ENCODE results near the gene FAM110C. TPM values are rescaled to one million over a fixed set of nuclear protein-coding genes. Genes with fewer than 3 reads are reported as not detected.
A peak's percentile ranks its signal among the peaks of the same experiment; 100 is the strongest.

Gene FAM110C
- total and polyA plus RNA-seq, 8 donors = 6.9 to 22.4 (median 11.0) TPM

DNA sequence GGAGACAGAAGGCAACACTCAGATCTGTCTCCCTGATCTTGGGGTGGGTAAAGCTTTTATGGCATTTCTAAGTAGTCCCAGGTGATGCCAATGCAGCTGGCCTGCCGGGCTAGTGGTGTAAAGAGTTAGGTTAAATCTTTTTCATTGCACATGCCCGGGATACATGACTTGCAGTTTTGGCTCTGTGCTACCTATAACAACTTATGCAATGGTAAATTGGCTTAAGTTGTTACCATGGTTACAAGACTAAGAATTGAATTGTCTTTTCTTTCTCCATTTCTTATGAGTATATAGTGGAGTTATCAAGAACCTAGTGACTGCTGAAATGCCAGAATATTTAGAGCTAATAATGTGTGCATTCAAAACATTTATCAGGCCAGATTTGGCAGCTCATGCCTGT, 5.3 kb upstream of the FAM110C start:
- H3K36me3 ChIP-seq = no peaks in the 10 kb centered on the region
- WGBS, 2 donors = 73 to 84% methylated on average over 2 of the region's 2 CpGs
- no peak overlapping the region for H3K4me3 ChIP-seq
- TF ChIP-seq, protein P1, sequence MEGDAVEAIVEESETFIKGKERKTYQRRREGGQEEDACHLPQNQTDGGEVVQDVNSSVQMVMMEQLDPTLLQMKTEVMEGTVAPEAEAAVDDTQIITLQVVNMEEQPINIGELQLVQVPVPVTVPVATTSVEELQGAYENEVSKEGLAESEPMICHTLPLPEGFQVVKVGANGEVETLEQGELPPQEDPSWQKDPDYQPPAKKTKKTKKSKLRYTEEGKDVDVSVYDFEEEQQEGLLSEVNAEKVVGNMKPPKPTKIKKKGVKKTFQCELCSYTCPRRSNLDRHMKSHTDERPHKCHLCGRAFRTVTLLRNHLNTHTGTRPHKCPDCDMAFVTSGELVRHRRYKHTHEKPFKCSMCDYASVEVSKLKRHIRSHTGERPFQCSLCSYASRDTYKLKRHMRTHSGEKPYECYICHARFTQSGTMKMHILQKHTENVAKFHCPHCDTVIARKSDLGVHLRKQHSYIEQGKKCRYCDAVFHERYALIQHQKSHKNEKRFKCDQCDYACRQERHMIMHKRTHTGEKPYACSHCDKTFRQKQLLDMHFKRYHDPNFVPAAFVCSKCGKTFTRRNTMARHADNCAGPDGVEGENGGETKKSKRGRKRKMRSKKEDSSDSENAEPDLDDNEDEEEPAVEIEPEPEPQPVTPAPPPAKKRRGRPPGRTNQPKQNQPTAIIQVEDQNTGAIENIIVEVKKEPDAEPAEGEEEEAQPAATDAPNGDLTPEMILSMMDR (IDR thresholded peaks at IDR 0.05) = no peak
- no peaks in the 10 kb centered on the region for H3K9me3 ChIP-seq
- H3K27me3 ChIP-seq = no peaks in the 10 kb centered on the region
- peaks cover 0 to 9% (median 3%) of the 10 kb centered on the region in 3 donors for H3K4me1 ChIP-seq
- no peak for ATAC-seq
- H3K27ac ChIP-seq = no peak overlapping the region
- intact Hi-C loops (cut with DNase I) = no loop called here
- no peak for FAIRE-seq
- no peak for DNase-seq

DNA sequence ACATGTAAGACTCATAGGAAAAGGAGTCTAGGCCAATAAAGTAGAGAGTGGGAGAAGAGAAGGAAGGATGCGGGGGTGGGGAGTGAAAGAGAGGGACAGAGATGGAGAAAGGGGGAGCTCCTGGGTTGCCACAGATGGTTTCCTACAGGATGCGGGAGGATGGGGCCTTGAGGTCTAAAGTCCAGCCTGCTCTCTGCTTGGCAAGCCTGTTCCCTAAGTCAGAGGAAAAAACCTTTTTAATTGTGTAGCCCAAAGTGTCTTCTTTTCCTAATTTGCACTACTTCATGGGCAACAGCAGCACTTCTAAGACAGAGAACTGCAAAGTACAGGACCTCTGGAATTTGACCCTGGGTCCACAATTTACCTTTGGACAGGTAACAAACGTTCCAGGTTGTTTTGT, 1.4 kb upstream of the FAM110C start:
- FAIRE-seq (no peak), DNase-seq (peak in 1 of 6 donors; percentile 25), ATAC-seq (no peak)
- Histone ChIP-seq H3K27ac (peak overlapping the region; percentile 88 to 97 (median 94)), H3K9me3 (no peaks in the 10 kb centered on the region), H3K4me3 (peak overlapping the region in 2 of 4 donors; percentile 71 to 90), H3K27me3 (no peaks in the 10 kb centered on the region), H3K4me1 (peaks cover 0 to 16% (median 8%) of the 10 kb centered on the region in 3 donors), H3K36me3 (no peaks in the 10 kb centered on the region)
- TF ChIP-seq, protein P1 (IDR thresholded peaks at IDR 0.05) = no peak
- 30 to 33% methylated on average over 3 of the region's 3 CpGs for WGBS, 2 donors
- intact Hi-C loops (cut with DNase I) = no loop called here

DNA sequence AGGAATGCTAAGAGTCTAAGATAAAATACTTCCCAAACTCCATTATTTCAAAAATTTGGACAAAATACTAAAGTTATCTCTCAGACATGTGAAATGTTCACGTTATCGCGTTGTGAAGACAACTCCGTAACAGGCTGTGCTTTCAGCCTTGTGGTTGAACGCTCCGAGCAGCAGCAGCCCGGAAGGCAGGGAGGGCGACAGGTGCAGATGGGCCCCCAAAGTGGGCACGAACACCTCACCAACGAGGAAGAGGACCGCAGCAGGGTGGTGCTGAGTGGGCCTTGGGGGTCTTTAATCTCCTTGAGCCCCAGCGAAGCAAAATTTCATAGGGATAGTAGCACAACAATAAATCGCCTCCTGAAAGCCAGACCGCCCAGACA, 1.0 kb upstream of the FAM110C start:
- H3K4me3 ChIP-seq = peak overlapping the region; percentile 19 to 90 (median 74)

DNA sequence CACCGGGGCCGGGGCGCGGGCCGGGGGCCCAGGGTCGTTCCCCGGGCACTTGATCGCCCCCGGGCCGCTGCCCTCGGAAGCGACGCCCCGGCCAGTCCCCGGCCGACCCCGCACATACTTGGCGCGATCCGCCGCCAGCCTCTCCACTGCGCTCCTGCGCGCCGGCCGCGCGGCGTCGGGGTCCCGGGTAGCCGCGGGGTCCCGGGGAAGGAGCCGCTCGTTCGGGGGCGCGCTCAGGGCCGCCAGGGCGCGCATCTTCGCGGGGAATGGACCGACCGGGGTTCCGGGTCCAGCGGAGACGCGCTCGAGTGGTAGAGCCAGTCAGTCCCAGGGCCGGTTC, 204 bp downstream of the FAM110C start:
- WGBS, 2 donors = 0 to 1% methylated on average over 44 to 52 of the region's 52 CpGs
- FAIRE-seq (no peak), ATAC-seq (peak in 2 of 4 donors; percentile 4 to 11)

More for the DNA sequence above, 1.0 kb upstream of the FAM110C start:
- H3K9me3 ChIP-seq = no peaks in the 10 kb centered on the region
- H3K36me3 ChIP-seq = no peaks in the 10 kb centered on the region
- TF ChIP-seq, protein P1 (IDR thresholded peaks at IDR 0.05) = no peak
- ATAC-seq = no peak
- DNase-seq = peak in 2 of 6 donors; percentile 34 to 50
- intact Hi-C loops (cut with DNase I) = no loop called here
- peaks cover 0 to 20% (median 12%) of the 10 kb centered on the region in 3 donors for H3K4me1 ChIP-seq
- FAIRE-seq = no peak
- WGBS, 2 donors = 24 to 31% methylated on average over 14 of the region's 14 CpGs
- H3K27me3 ChIP-seq = no peaks in the 10 kb centered on the region
- H3K27ac ChIP-seq = peak overlapping the region; percentile 88 to 97 (median 94)

More for the DNA sequence above, 204 bp downstream of the FAM110C start:
- H3K4me3 ChIP-seq = peak overlapping the region; percentile 53 to 90 (median 74)
- DNase-seq = no peak
- H3K9me3 ChIP-seq = no peaks in the 10 kb centered on the region
- no peaks in the 10 kb centered on the region for H3K36me3 ChIP-seq
- peak overlapping the region; percentile 88 to 97 (median 94) for H3K27ac ChIP-seq
- peaks cover 2 to 33% (median 24%) of the 10 kb centered on the region in 3 donors for H3K4me1 ChIP-seq
- H3K27me3 ChIP-seq = no peaks in the 10 kb centered on the region
- intact Hi-C loops (cut with DNase I) = no loop called here
- TF ChIP-seq, protein P1 (IDR thresholded peaks at IDR 0.05) = no peak
